Stimulated activated CD8-positive, alpha-beta memory T cell treated with anti-CD3 and anti-CD28 coated beads, Interleukin-12 subunit alpha, Interleukin-12 subunit beta, amount 100 ng/mL, for 1 hour (primary cell): ENCODE results near the gene BDH1.
"Not testable (repeated sequence)": the region's sequence is repeated elsewhere in the genome, so short reads cannot be mapped to it uniquely, and the experiment has no call there.

ENCODE experiments used
- DNase-seq: peaks from one replicate; pipeline ENCODE4 v3.0.0-alpha.2; 2020; ENCODE audit warnings: low read depth

Gene BDH1

DNA sequence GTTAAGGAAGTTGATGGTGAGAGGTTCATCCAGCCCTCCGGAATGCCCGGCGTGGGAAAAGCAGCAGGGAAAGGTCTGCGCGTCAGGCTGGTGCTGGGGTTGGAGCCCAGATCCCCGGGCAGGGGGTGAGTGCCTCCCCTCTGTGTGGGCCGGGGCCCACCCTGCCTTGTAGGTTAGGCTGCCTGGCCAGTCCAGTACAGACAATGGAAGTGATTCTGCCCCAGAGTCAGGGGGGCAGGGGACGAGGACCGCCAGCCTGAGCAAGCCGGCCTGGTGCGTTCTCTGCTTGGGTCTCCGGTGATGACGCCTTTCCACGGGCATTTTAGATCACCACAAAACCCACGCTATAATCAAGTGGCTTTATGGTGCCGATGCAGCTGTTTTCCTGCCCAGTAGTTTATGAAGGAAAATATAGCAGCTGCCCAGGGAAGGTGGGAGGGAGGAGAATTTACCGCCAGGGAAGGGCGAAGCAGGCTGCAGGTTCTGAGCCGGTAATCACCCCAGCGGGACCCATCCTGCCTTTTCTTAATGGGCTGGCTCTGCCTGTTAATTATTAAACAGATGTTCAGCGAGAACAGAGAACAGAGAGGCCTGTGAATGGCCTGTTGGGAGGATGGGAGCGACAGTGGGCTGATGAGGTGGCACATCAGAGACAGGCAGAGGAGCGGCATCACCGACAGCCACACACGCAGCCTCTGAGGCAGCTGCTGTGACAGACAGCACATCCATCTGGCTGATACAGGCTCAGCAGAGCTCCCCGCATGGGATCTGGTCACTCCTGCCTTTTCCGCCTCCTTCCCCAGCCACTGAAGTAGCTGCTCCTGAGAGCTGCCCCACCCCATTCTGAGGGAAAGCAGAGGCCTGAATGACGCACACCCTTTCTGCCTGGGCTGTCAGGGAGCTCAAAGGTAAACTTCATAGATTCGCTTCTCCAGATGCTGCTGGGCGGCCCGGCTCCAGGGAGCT, 35.2 kb downstream of the BDH1 start:
- no peak for DNase-seq

DNA sequence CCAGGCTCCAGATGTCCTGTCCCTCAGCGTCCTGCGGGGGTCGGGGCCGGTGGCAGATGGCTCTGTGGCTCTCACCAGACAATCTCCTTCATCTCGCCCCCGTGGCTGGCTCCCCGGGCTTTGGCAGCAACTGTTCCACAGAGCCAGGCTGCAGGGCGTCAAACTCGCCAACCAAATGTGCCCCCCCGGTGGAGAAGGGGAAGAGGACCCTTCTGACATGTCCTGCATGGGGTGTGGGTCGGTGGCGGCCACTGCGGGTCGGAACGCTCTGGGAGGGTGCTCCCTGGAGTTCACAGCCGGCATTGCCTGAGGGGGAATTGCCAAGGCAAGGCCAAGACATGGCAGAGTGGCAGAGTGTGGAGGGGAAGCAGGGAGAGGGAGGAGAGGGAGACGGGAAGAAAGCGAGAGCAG, 36.0 kb downstream of the BDH1 start:
- DNase-seq = no peak

DNA sequence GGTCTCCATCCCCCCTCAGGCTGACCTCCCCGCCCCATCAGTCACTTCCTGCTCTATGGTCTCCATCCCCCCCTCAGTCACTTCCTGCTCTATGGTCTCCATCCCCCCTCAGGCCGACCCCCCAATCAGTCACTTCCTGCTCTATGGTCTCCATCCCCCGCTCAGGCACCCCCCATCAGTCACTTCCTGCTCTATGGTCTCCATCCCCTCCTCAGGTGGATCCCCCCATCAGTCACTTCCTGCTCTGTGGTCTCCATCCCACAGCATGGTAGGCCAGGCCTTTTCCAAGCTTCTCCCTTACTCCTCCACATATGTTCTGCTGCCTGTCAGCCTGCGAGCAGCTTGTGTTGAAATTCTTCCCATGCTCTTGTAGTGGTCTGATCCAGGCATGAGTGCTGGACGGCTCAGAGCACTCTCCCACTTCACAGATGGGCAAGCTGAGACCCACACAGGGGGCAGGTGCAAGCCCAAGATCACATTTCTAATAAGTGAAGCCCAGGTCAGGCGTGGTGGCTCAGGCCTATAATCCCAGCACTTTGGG, 36.8 kb downstream of the BDH1 start:
- DNase-seq = no peak

DNA sequence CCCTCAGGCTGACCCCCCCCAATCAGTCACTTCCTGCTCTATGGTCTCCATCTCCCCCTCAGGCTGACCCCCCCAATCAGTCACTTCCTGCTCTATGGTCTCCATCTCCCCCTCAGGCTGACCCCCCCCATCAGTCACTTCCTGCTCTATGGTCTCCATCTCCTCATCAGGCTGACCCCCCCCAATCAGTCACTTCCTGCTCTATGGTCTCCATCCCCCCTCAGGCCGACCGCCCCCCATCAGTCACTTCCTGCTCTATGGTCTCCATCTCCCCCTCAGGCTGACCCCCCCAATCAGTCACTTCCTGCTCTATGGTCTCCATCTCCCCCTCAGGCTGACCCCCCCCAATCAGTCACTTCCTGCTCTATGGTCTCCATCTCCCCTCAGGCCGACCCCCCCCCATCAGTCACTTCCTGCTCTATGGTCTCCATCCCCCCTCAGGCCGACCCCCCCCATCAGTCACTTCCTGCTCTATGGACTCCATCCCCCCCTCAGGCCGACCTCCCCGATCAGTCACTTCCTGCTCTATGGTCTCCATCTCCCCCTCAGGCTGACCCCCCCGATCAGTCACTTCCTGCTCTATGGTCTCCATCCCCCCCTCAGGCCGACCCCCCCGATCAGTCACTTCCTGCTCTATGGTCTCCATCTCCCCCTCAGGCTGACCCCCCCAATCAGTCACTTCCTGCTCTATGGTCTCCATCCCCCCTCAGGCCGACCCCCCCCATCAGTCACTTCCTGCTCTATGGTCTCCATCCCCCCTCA, 37.7 kb downstream of the BDH1 start:
- not testable (repeated sequence) for DNase-seq

DNA sequence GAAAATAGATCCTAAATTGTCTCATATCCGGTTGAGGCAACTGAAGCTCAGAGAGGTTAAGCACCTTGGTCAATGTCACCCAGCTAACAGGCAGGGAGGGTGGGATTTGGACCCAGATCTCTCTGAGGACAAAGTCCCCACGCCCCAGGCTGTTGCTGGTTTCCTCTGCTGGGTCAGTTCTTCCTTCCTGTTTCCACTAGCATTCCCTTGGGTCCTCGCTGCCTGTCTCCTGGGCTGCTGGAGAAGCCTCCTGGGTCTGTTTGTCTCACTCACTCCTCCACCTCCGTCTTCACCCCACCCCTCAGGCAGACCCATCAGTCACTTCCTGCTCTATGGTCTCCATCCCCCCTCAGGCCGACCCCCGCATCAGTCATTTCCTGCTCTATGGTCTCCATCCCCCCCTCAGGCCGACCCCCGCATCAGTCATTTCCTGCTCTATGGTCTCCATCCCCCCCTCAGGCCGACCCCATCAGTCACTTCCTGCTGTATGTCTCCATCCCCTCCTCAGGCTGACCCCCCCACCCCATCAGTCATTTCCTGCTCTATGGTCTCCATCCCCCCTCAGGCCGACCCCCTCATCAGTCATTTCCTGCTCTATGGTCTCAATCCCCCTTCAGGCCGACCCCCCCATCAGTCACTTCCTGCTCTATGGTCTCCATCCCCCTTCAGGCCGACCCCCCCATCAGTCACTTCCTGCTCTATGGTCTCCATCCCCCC, 38.7 kb downstream of the BDH1 start:
- not testable (repeated sequence) for DNase-seq

DNA sequence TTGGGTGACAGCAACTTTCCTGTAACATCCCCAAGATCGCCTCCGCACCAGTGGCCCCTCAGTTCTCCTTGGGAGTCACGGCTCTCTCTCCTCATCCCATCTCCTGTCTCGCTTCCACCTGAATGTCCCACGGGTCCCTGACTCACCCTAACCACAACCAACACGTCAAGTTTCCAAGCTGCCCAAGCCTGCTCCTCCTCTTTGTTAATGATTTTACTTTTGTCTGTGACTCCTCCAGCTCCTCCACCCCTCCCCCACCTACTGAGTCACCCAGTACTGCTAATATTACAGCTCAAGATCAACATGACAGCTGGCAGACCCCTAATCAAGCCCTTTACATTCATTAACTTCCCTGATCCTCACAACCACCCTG, 39.3 kb downstream of the BDH1 start:
- no peak for DNase-seq

DNA sequence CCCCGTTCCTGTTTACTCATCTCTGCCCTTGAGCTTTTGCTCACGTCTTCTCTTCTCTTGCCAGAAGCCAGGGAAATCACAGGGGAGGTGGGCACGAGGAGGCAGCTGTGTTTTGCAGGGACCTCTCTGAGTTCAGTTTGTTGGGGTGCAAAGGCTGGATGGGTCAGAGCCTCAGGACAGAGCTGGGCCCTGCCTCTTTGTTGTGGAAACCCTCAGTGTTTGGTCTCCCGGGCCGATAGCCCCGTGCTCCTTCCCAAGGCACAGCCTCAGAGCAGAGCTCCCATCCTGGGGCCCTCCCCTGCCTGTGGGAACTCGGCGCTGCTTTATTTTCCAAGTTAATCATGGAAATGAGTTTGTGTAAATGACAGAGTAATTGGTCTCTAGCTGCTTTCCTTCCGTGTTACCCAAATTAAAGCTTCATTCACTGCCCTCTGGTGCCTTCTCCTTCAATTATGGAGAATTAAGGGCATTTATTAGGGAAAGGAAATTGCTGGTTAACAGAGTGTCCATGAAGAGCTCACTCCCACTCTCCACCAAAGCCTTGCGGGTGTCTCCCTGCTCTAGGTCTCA, 40.9 kb downstream of the BDH1 start:
- no peak for DNase-seq

DNA sequence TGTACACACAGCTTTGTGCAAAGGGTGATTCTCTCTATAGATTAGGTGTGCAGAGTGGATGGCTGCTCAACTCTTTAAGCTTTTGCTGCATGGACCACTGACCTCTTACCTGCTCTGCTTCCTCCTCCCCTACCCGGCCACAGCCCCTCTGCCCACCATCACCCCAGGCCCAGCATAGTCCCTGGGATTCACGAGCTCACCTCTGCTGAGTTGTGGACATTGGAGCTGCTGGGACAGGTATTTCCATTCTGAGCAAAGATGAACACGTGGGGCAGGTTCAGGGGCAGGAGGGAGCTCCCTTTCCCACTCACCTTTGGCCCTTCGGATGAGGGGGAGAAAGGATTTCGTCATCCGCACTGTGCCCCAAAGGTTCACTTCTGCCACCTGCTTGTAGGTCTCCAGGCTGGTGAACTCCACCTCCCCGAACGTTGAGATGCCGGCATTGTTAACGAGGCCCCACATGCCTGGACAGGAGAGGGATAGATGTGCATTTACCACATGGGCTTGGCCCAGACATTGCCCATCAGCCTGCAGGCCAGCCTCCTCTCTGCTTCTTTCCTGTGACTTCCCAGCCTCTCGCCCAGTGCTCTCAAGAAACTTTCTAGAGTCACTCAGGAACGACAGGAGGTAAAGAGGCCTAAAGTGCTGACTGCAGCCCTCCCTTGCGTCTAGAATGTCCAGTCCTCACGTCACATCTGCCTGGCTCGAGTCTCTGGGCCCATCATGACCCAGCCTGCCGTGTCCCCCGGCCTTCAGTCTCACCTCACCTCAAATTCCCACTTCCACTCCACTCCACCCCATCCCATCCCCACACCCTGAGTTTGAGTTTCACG, 41.6 kb downstream of the BDH1 start:
- no peak for DNase-seq

DNA sequence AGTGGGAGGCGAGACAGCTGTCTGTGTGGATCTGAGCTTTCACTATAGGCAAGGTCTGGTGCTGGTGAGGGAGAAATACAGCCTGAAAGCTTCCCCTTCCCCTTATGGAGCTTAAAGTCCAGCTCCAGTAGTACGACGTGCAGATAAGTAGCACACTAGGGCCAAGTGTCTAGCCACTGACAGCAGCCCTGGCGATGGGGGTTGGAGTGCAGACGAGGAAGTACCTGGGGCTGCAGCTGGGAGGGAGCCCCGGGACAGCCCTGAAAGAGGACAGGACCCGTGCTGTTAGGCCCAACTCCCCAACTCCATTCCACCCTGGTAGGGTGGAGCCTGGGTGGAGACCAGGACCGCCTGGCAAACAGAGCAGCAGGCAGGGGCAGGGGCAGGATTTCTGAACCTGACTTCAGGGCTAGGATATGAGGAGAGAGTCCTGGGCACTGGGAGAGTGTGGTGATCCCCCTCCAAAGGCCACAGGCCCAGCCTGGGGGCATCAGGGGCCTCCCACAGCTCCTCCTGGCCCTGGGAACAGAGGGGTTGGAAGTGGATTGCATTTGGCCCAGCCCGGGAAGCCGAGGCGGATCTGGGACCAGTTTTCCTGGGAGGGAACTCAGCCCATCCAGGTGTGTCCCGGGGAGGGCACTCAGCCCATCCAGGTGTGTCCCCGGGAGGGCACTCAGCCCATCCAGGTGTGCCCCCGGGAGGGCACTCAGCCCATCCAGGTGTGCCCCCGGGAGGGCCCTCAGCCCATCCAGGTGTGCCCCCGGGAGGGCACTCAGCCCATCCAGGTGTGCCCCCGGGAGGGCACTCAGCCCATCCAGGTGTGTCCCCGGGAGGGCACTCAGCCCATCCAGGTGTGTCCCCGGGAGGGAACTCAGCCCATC, 42.8 kb downstream of the BDH1 start:
- no peak for DNase-seq

DNA sequence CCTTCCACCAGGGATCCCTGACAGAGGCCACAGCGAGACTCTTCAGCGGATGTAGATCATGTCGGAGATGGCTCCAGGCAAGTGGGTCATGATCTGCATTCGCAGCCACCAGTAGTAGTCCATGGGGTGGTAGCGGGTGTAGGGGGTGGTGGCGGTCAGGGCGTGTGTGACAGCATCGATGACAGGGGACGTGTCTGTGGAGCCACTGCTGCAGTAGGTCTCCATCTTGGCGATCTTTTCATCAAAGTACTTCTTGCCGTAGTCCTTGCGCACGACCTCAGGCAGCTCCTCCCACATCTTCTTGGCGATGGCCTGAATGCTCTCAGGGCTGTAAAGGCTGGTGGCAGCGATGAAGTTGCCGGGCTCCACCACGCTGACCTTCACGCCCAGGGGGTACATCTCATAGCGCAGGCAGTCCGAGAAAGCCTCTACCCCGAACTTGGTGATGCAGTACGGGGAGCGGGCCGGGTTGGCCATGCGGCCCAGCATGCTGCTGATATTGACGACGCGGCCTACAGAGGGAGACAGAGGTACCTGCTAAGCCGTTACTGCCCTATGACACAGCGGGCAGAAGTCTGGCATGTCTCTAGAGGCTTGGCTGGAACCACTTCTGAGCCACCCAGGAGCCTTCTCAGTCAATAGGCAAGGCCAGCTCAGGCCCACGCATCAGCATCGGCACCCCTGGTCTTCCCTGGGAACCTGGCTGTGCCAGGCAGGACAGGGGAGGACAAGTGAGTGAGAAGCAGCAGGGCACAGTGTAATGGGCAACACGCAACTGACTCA, 43.7 kb downstream of the BDH1 start:
- DNase-seq = no peak

DNA sequence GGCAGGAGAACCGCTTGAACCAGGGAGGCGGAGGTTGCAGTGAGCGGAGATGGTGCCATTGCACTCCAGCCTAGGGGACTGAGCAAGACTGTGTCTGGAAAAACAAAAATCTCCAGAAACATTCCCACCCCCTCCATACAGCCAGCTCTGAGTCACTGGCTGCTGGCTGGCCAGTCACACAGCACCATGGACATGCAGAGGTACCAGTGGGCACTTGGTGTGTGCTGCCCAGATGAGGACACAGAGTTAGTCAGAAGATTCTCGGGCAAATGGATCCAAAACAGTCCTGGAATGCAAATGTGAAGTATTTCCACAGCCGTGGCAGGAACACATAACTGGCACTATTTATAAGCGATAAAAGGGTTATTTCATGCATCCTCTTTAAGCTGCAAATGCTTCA, 44.6 kb downstream of the BDH1 start:
- no peak for DNase-seq

DNA sequence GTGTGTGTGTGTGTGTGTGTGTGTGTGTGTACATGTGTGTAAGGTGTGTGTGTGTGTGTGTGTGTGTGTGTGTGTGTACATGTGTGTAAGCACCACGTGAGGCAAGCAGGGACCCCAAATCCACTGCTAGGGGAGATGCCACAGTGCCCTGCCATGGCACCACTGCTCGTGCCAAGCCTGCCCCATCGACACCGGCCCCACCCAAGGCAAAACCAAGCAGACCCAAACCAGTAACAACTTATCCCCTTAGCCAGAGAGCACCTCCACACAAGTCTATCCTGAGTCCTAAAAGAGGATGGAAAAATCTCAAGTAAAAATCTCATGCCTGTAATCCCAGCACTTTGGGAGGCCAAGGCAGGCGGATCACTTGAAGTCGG, 45.1 kb downstream of the BDH1 start:
- DNase-seq = no peak

DNA sequence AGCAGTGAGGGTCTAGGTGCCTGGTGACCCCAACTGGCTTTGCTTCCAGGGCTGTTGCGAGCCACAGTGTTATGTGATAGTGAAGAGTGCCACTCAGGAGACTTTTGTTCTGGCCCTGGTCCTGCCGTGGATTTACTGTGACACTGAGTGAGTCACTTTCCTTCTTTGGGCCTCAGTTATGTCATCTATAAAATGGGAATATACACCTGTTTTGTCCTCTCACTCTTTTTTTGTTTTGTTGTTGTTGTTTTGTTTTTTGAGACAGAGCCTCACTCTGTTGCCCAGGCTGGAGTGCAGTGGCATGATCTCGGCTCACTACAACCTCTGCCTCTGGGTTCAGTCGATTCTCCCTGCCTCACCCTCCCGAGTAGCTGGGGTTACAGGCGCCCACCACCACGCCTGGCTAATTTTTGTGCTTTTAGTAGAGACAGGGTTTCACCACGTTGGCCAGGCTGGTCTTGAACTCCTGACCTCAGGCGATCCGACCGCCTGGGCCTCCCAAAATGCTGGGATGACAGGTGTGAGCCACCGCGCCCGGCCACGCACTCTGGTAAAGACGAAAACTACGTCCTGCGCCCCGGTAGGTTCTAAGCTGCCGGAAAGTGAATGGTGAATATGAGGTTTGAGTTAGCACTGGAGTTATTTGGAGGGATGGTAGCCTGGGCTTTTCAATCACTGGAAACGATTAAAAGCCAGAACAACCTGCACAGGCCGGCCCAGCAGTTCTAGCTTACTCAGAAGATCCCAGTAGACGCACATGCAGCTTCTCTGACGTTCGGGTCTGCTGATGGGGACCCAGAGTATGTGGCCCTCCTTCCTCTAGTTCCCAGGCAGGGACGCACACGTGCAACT, 46.6 kb downstream of the BDH1 start:
- no peak for DNase-seq

DNA sequence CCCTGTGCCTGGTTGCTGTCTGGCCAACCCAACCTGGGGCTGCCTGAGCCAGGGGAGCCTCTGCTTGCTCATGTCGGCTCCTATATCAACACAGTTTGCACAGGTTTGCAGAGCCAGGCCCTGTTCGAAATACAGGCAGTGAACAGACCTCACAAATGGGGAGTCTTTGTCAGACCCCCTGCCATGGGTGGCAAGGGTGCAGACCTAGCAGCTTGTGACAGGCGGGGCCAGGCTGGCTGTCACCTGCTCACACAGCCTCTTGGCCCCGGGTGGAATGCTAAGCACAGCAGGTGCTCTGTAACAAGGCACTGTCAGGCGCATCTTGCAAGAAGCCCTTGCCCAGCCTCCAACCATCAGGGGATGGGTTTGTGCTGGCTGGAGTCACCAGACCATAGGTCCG, 47.3 kb downstream of the BDH1 start:
- no peak for DNase-seq

DNA sequence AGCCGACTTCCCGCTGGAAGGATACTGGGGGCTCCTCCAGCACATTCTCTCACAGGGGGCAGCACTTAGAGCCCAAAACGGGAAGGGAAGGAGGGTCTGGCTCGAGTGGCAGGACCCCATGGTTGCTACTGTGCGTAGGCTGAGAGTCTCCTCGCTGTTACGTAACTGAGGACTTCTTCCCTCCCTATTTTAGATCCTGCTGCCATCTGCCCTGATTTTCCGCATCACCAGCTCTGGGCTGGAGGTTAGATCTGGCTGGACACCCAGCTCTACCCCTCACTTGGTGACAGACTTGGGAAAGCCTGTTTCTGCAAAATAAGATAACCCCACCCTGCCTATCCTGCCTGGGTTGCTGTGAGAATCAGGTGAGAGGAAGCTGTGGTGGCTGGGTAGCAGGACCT, 47.7 kb downstream of the BDH1 start:
- DNase-seq = no peak

DNA sequence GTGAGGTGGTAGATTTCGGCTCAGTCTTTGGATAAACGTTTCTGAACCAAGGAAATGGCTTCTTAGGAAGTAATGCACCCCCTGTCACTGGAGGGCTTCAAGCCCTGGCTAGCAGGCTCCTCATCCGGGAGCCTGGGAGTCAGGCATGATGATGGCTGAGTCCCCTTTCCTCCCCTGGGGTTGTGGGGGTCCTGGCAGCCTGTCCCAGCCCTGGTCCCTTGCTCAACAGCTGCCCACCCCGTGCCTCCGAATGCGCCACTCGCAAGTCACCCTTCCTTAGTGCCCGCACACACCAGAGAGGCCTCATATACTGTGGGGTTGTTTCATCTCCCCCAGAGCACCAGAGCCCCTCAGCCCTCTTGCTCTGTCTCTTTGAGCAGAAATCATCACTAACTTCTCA, 48.2 kb downstream of the BDH1 start:
- no peak for DNase-seq

DNA sequence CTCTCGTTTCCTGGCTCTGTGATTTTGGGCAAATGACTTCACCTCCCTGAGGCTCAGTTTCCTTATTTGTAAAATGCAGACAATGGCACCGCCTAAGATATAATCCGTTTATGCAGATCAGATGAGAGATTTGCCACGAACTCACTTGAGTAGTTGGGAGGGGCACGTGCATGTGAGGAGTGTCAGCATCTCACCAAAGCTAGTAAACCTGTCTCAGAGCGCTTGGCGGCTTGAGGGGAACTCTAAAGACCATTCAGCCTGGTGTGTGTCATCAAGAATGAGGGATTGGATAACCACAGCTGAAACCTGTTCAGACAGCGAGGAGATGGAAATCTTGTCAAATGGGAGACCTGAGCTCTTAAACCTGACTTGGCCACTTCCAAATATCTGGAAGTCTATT, 48.7 kb downstream of the BDH1 start:
- DNase-seq = no peak

DNA sequence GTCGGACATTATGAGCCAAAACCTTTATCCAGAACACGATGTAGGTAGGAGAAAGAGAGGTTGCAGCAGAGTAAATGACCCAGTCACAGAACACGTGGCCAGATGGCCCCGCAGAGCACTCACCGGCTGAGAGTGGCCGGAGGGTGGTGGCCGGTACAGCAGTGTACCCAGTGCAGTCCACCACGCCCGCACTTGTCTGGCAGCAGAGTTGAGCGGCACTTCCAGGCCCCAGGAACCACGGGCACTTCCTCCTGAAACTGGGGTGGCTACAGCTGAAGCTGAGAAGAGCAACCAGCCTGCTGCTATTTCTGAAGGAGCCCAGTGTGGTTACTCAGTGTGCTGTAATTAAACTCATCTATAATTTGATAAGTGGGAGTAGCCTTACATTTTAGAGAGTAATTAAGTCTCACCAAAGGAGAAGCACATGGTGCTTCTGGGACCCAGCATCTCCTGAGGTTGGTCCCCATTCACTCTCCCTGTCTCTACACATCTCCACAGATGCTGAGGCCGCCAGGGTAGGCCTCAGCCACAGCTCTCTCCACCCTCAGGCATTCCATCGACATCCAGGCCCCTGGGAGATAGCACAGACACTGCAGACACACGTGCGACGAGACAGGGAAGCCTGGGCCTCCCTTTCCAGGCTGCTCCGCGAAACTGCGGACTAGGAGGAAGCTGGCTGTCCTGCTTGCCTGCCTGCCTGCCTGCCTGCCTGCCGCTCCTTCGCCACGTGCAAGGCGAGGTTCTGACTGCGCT, 49.8 kb downstream of the BDH1 start:
- no peak for DNase-seq
